Astrocyte (in vitro differentiated cells and primary cell): ENCODE measurements around the gene MCCC1. TPM values are rescaled to one million over a fixed set of nuclear protein-coding genes. Genes with fewer than 3 reads are reported as not detected.
"Not testable (repeated sequence)": the region's sequence is repeated elsewhere in the genome, so short reads cannot be mapped to it uniquely, and the experiment has no call there.

Experiments
- DNase-seq: peaks from one replicate; pipeline ENCODE4 v3.0.0-alpha.2; 2010; ENCODE audit warnings: low read depth
- FAIRE-seq: peaks from 2 replicates; lab custom pipeline; 2011; peaks lifted over from hg19 to GRCh38; lab: Jason Lieb, UNC
- H2AFZ ChIP-seq: 2 replicates; pipeline ENCODE4 v1.6.0; 2012; ENCODE audit warnings: low read depth, low read length, inconsistent platforms
- H3K27ac ChIP-seq: 2 replicates; pipeline ENCODE4 v1.5.1; 2011; ENCODE audit warnings: low read depth, low read length, inconsistent platforms
- H3K27me3 ChIP-seq: 2 replicates; pipeline ENCODE4 v1.6.0; 2011; ENCODE audit warnings: low read length, inconsistent platforms; ENCODE audit not compliant: insufficient read depth
- H3K36me3 ChIP-seq: 2 replicates; pipeline ENCODE4 v1.5.1; 2011; ENCODE audit warnings: low read length, inconsistent platforms; ENCODE audit not compliant: insufficient read depth
- H3K4me1 ChIP-seq: 2 replicates; pipeline ENCODE4 v1.5.1; 2011; ENCODE audit warnings: low read length, inconsistent platforms; ENCODE audit not compliant: insufficient read depth
- H3K4me2 ChIP-seq: 2 replicates; pipeline ENCODE4 v1.6.0; 2012; ENCODE audit warnings: low read length, inconsistent platforms
- H3K4me3 ChIP-seq: 2 replicates; pipeline ENCODE4 v1.5.1; 2011; ENCODE audit warnings: low read depth, mild to moderate bottlenecking, low read length, inconsistent platforms; ENCODE audit not compliant: insufficient read depth
- H3K79me2 ChIP-seq: 2 replicates; pipeline ENCODE4 v1.6.0; 2012; ENCODE audit warnings: mild to moderate bottlenecking, low read length, inconsistent platforms; ENCODE audit not compliant: insufficient read depth
- H3K9ac ChIP-seq: 2 replicates; pipeline ENCODE4 v1.6.0; 2012; ENCODE audit warnings: mild to moderate bottlenecking, low read length, inconsistent platforms
- H3K9me3 ChIP-seq: 2 replicates; pipeline ENCODE4 v1.5.1; 2012; ENCODE audit warnings: low read depth, mild to moderate bottlenecking, low read length, inconsistent platforms; ENCODE audit not compliant: insufficient read depth
- H4K20me1 ChIP-seq: 2 replicates; pipeline ENCODE4 v1.6.0; 2012; ENCODE audit warnings: low read length, inconsistent platforms; ENCODE audit not compliant: insufficient read depth
- H3K27ac Mint-ChIP-seq: one replicate; pipeline ENCODE4 v1.8.0; 2021; ENCODE audit warnings: mild to moderate bottlenecking, mixed read lengths; ENCODE audit not compliant: unreplicated experiment
- H3K27me3 Mint-ChIP-seq: one replicate; pipeline ENCODE4 v1.8.0; 2021; ENCODE audit warnings: low read depth, mixed read lengths; ENCODE audit not compliant: unreplicated experiment
- H3K36me3 Mint-ChIP-seq: one replicate; pipeline ENCODE4 v1.8.0; 2021; ENCODE audit warnings: low read depth, mixed read lengths; ENCODE audit not compliant: unreplicated experiment
- H3K4me1 Mint-ChIP-seq: one replicate; pipeline ENCODE4 v1.8.0; 2021; ENCODE audit warnings: low read depth, mixed read lengths; ENCODE audit not compliant: unreplicated experiment
- H3K4me3 Mint-ChIP-seq: one replicate; pipeline ENCODE4 v1.8.0; 2021; ENCODE audit warnings: mild to moderate bottlenecking, moderate library complexity, mixed read lengths; ENCODE audit not compliant: unreplicated experiment
- H3K9me3 Mint-ChIP-seq: one replicate; pipeline ENCODE4 v1.8.0; 2021; ENCODE audit warnings: mild to moderate bottlenecking, mixed read lengths; ENCODE audit not compliant: unreplicated experiment
- EZH2 ChIP-seq: IDR thresholded peaks from 2 replicates; pipeline ENCODE4 v1.6.1; 2012; ENCODE audit warnings: mild to moderate bottlenecking, low read length, inconsistent platforms; ENCODE audit not compliant: insufficient read depth
- total RNA-seq: library from RNA; stranded (reverse); gene quantifications from 2 replicates; pipeline ENCODE4 v1.2.1, GENCODE V29; 2021
- TF ChIP-seq, protein P1 (sequence below): IDR thresholded peaks from 2 replicates; pipeline ENCODE4 v1.5.1; 2011; ENCODE audit warnings: low read depth, mild to moderate bottlenecking, inconsistent platforms, low read length, moderate library complexity; ENCODE audit not compliant: insufficient read depth

MCCC1 gene
- total RNA-seq, 1 donor from 2014 or later: 13.4 TPM

DNA sequence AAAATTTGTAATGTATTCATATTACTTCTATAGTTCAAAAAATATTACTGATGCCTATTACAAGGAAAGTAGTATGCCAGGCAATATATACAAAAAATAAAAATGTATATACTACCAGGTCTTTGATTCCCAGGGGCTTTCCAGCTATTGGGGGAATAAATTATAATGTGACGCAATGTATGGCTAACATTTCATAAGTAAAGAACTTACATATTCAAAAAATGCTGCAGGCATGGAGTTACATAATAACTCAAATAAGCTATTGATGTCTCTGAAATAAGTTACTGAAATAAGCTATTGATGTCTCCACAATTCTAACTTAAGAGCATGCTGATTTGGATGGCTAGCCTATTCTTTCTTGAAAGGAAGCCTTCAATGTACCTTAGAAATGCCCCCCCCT lies 30.2 kb downstream of the MCCC1 start:
- H3K36me3 ChIP-seq: peaks cover 6% of the 10 kb centered on the region
- Mint-ChIP-seq H3K4me3 (no peak overlapping the region), H3K36me3 (peaks cover 10% of the 10 kb centered on the region), H3K27ac (no peak overlapping the region), H3K9me3 (no peaks in the 10 kb centered on the region), H3K27me3 (no peaks in the 10 kb centered on the region), H3K4me1 (peaks cover 6% of the 10 kb centered on the region)
- no peak overlapping the region for H3K9ac ChIP-seq
- no peak for TF ChIP-seq EZH2
- TF ChIP-seq, protein P1, sequence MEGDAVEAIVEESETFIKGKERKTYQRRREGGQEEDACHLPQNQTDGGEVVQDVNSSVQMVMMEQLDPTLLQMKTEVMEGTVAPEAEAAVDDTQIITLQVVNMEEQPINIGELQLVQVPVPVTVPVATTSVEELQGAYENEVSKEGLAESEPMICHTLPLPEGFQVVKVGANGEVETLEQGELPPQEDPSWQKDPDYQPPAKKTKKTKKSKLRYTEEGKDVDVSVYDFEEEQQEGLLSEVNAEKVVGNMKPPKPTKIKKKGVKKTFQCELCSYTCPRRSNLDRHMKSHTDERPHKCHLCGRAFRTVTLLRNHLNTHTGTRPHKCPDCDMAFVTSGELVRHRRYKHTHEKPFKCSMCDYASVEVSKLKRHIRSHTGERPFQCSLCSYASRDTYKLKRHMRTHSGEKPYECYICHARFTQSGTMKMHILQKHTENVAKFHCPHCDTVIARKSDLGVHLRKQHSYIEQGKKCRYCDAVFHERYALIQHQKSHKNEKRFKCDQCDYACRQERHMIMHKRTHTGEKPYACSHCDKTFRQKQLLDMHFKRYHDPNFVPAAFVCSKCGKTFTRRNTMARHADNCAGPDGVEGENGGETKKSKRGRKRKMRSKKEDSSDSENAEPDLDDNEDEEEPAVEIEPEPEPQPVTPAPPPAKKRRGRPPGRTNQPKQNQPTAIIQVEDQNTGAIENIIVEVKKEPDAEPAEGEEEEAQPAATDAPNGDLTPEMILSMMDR: no peak
- H3K4me1 ChIP-seq: no peaks in the 10 kb centered on the region
- no peak overlapping the region for H2AFZ ChIP-seq
- no peak for DNase-seq
- H3K9me3 ChIP-seq: no peaks in the 10 kb centered on the region
- no peaks in the 10 kb centered on the region for H3K27me3 ChIP-seq
- H3K4me2 ChIP-seq: no peak overlapping the region
- H3K27ac ChIP-seq: no peak overlapping the region
- H3K4me3 ChIP-seq: no peak overlapping the region
- H4K20me1 ChIP-seq: no peaks in the 10 kb centered on the region
- H3K79me2 ChIP-seq: no peaks in the 10 kb centered on the region
- FAIRE-seq: no peak

DNA sequence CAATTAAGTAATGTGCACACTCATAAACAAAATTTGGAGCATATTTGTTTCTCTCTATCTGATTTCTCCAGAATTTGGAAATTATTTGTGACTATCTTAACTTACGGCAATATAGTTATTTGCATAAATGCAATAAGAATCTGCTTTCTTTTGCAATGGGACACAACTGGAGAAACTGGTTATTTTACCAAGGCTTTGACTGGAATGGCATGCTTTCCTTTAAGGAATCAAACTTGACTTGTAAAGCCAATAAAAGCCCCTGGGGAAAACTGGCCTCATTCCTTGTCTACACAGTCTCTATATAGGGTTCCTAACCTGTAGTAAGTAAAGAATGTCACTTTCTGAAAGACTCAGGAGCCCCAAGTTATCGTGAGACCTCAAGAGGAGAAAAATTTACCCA lies 32.4 kb downstream of the MCCC1 start:
- not testable (repeated sequence) for FAIRE-seq, DNase-seq, H3K4me1 ChIP-seq, H3K9me3 Mint-ChIP-seq, H2AFZ ChIP-seq, H3K4me3 Mint-ChIP-seq, H3K9me3 ChIP-seq, H3K27me3 Mint-ChIP-seq, H4K20me1 ChIP-seq, H3K27me3 ChIP-seq, H3K9ac ChIP-seq, H3K4me2 ChIP-seq, H3K4me3 ChIP-seq, H3K36me3 ChIP-seq, H3K79me2 ChIP-seq, H3K27ac Mint-ChIP-seq, H3K27ac ChIP-seq, H3K4me1 Mint-ChIP-seq
- peaks cover 16% of the 10 kb centered on the region for H3K36me3 Mint-ChIP-seq

DNA sequence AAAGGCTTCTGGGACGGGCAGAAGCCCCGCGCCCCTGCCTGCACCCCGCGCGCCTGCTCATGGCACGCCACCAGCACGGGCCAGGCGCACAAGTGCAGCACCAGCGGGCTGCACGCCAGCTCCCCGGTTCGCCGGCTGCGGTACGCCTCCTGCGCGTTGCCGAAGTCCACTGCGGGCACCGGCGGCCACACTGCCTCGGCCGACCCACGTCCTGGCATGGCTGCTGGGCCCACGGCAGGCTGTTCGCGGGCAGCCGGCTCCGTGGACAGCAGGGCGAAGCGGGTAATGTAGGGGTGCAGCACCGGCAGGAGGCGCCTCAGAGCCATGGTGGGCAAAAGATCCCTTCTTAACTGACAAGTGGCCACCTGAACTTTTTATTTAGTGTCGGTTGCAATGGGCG lies 34.8 kb downstream of the MCCC1 start:
- H3K9me3 ChIP-seq: no peaks in the 10 kb centered on the region
- H3K4me3 ChIP-seq: no peak overlapping the region
- H3K27ac ChIP-seq: no peak overlapping the region
- no peak for DNase-seq
- FAIRE-seq: no peak
- Mint-ChIP-seq H3K9me3 (no peaks in the 10 kb centered on the region), H3K4me3 (no peak overlapping the region), H3K27me3 (no peaks in the 10 kb centered on the region), H3K4me1 (peaks cover 5% of the 10 kb centered on the region), H3K27ac (no peak overlapping the region), H3K36me3 (peaks cover 20% of the 10 kb centered on the region)
- TF ChIP-seq, protein P1: no peak
- TF ChIP-seq EZH2: no peak
- no peaks in the 10 kb centered on the region for H4K20me1 ChIP-seq
- no peak overlapping the region for H3K4me2 ChIP-seq
- H3K4me1 ChIP-seq: no peaks in the 10 kb centered on the region
- no peaks in the 10 kb centered on the region for H3K79me2 ChIP-seq
- no peak overlapping the region for H2AFZ ChIP-seq
- H3K9ac ChIP-seq: no peak overlapping the region
- H3K36me3 ChIP-seq: peaks cover 3% of the 10 kb centered on the region
- H3K27me3 ChIP-seq: no peaks in the 10 kb centered on the region
